ES-I3 (cell line): ENCODE measurements around the gene SIK3.

ENCODE experiments used
- H3K36me3 ChIP-seq: 2 replicates; pipeline ENCODE4 v1.6.1; 2013; ENCODE audit warnings: mild to moderate bottlenecking, low read length, control low read depth, moderate library complexity; ENCODE audit not compliant: insufficient read depth
- H3K4me1 ChIP-seq: 2 replicates; pipeline ENCODE4 v1.6.1; 2013; ENCODE audit warnings: mild to moderate bottlenecking, control low read depth, low read length; ENCODE audit not compliant: insufficient read depth
- H3K9ac ChIP-seq: 2 replicates; pipeline ENCODE4 v1.6.1; 2013; ENCODE audit warnings: low read depth, mild to moderate bottlenecking, low read length, moderate library complexity
- H3K9me3 ChIP-seq: 2 replicates; pipeline ENCODE4 v1.6.1; 2013; ENCODE audit warnings: mild to moderate bottlenecking, low read length, moderate library complexity; ENCODE audit not compliant: control insufficient read depth, insufficient read depth

The SIK3 gene

DNA sequence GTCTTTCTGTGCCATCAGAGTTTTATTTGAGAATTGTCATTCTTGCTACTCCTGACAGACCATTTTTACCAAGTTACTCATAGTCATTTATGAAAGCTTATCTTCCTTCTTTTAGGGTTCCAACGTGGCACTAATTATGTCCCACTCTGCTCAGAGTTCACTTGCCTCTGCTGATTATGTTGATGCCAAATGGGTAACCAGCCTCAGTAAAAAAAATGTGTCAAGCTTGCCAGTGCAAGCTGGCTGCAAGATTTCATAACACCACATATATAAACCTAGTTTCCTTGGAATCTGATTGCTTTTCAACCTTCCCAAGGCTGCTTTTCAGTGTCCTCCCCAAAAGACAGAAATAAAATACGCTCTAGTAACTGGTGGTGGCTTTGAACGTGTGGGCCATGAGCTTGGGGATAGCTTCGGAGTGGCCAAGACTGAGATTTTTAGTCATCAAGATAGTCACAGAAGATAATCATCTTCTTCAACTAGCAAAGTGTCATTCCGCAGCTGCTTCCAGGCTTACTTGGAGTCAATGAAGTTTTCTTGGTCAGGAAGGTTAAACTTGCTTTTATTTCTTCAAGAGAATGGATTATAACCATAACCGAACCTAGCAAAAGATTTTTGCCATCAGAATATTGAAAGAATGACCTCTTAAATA, 231.3 kb downstream of the SIK3 start:
- Histone ChIP-seq H3K9me3 (no peaks in the 10 kb centered on the region), H3K9ac (no peak overlapping the region), H3K36me3 (peaks cover 22% of the 10 kb centered on the region; the same call in 1 of the 2 replicates), H3K4me1 (no peaks in the 10 kb centered on the region)

DNA sequence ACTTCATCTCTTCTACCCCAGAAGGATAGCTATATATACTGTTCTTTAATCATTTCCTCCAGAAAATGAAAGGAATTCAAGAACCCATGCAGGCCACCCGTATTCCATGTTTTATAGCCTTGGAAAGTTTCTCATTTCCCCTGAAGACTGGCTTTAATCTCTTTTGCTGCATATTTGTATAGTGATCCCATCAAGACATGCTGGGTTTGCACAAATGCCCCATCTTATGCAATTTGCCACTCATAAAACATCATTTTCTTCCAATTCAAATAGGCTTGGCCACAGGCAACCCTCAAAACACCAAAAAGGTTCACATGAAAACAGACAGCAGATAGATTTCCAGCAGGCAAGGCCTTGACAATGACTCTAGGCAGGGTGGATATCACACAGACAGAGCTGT, 232.5 kb downstream of the SIK3 start:
- H3K9ac ChIP-seq: no peak overlapping the region
- peaks cover 26% of the 10 kb centered on the region; the same call in 1 of the 2 replicates for H3K36me3 ChIP-seq
- no peaks in the 10 kb centered on the region for H3K4me1 ChIP-seq
- no peaks in the 10 kb centered on the region for H3K9me3 ChIP-seq

DNA sequence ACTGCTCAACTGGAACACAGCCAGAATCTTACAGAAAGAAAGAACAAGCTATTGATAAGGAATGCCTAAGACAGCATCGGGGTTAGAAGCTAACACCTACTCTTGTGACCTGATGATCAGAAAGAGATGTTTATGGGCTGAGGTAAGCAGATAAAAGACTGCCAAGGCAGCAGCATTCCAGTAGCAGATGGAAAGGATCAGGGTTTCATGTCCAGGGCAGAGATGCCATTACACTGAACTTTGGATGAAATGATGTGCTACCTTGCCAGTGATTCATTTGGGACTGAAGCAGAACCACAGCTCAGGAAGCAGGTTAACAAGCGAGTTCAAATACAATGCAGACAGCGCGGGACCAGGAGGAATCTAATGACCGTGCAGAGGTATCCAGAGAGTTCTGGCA, 233.7 kb downstream of the SIK3 start:
- Histone ChIP-seq H3K4me1 (no peaks in the 10 kb centered on the region), H3K9ac (no peak overlapping the region), H3K36me3 (peaks cover 28% of the 10 kb centered on the region), H3K9me3 (no peaks in the 10 kb centered on the region)

GRCh38 chr11:116862951-116863350, 235.3 kb downstream of the SIK3 start:
- Histone ChIP-seq H3K9me3 (no peaks in the 10 kb centered on the region), H3K36me3 (peaks cover 26% of the 10 kb centered on the region), H3K4me1 (no peaks in the 10 kb centered on the region), H3K9ac (no peak overlapping the region)

- Histone ChIP-seq H3K9ac (no peak overlapping the region), H3K9me3 (no peaks in the 10 kb centered on the region), H3K4me1 (no peaks in the 10 kb centered on the region), H3K36me3 (peaks cover 25% of the 10 kb centered on the region)
These were observed 236.0 kb downstream of the SIK3 start for GRCh38 chr11:116862185-116862584.

GRCh38 chr11:116861539-116861938, 236.7 kb downstream of the SIK3 start:
- H3K4me1 ChIP-seq: no peaks in the 10 kb centered on the region
- peaks cover 20% of the 10 kb centered on the region for H3K36me3 ChIP-seq
- H3K9ac ChIP-seq: no peak overlapping the region
- H3K9me3 ChIP-seq: no peaks in the 10 kb centered on the region

DNA sequence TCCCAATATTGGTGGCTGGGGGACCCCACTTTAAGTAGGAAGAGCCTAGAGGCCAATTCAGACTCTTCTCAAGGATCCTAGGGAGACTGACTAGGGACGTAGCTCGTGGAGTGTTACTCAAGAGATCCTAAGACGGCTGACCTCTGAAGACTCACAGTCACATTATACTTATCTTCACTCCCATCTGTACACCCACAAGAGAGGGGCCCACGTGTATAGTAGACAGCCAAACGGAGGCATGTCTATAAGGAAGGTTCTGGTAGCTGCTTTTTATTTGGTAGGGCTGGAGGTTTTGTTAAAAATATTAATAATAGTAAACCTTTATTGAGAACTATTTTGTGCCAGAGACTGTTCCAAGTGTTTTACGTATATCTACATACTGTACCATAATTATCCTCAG, 237.9 kb downstream of the SIK3 start:
- no peaks in the 10 kb centered on the region for H3K9me3 ChIP-seq
- H3K4me1 ChIP-seq: no peaks in the 10 kb centered on the region
- H3K36me3 ChIP-seq: peaks cover 17% of the 10 kb centered on the region
- no peak overlapping the region for H3K9ac ChIP-seq

GRCh38 chr11:116859175-116859574, 239.1 kb downstream of the SIK3 start:
- Histone ChIP-seq H3K36me3 (peaks cover 16% of the 10 kb centered on the region), H3K4me1 (no peaks in the 10 kb centered on the region), H3K9ac (no peak overlapping the region)

DNA sequence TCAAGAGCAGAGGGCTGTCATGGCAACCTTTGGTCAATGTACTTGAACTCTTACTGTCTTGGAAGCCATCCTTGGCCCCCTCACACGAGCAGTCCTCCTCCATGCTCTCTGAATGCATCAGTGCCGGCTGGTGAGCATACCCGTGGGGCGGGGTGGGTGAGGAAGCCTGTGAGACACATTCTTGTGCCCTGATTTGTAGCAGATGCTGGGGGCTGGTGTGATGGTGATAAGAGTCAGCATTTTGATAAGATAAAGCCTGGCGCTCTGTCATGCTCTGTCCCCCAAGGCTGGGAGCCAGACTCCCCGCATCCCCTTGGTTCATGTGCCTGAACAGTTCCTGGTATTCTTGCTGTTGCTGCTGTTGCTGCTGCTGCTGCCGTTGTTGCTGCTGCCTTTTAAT, 240.3 kb downstream of the SIK3 start:
- Histone ChIP-seq H3K9me3 (no peaks in the 10 kb centered on the region), H3K36me3 (peaks cover 16% of the 10 kb centered on the region), H3K4me1 (no peaks in the 10 kb centered on the region), H3K9ac (no peak overlapping the region)

More at GRCh38 chr11:116859175-116859574, 239.1 kb downstream of the SIK3 start:
- no peaks in the 10 kb centered on the region for H3K9me3 ChIP-seq

DNA sequence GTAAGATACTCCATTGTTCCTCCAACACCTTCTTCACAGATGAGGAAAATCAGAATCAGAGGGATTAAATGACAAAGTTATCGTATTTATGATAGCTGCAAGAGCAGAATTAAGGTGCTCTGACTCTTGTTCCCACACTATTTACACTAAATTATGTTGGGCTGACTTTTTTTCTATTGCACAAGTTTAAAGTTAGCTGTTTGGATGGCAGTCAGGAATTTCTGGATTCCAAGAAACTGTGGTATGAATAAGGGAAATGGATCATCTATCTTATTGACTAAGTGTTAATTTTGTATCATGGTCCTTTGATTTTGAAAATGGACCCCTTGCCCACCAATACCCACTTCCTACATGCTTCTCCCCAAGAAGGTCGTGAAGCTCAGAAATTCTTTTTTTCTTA, 240.9 kb downstream of the SIK3 start:
- no peaks in the 10 kb centered on the region for H3K9me3 ChIP-seq
- no peak overlapping the region for H3K9ac ChIP-seq
- H3K36me3 ChIP-seq: peaks cover 16% of the 10 kb centered on the region
- no peaks in the 10 kb centered on the region for H3K4me1 ChIP-seq

GRCh38 chr11:116856423-116856822, 241.8 kb downstream of the SIK3 start:
- H3K9ac ChIP-seq: no peak overlapping the region
- no peaks in the 10 kb centered on the region for H3K9me3 ChIP-seq
- no peaks in the 10 kb centered on the region for H3K4me1 ChIP-seq
- peaks cover 11% of the 10 kb centered on the region for H3K36me3 ChIP-seq

GRCh38 chr11:116855413-116855812, 242.8 kb downstream of the SIK3 start:
- Histone ChIP-seq H3K4me1 (no peaks in the 10 kb centered on the region), H3K9me3 (no peaks in the 10 kb centered on the region), H3K36me3 (peaks cover 6% of the 10 kb centered on the region), H3K9ac (no peak overlapping the region)

DNA sequence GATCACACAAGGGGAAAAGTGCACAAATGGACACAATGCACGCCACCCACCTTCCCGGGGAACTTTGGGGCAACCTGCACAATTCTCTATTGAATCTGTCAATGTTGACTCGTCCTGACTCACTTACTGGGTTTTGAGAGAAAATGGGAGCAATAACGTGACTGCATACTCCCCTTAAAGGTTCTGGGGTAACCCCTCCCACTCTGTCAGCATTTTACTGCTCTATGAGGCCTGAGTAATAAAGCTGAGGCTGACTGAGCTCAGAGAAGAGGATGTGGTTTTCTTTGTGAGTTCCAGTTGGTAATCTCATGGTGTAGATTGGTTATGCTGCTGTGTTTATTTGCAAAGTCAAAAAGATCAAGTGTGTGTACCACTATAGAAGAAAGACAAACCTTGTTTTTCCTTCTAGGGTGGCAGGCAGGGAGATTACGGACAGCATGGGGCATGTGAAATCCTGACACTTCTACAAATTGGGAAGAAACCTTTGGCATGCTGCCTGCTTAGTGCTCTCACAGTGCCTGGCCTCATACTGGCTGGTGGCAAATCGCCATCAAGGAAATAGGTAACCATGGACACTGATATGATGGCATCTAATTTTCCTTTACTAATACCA, 244.7 kb downstream of the SIK3 start:
- no peaks in the 10 kb centered on the region for H3K4me1 ChIP-seq
- H3K36me3 ChIP-seq: peaks cover 3% of the 10 kb centered on the region; the same call in 1 of the 2 replicates
- no peaks in the 10 kb centered on the region for H3K9me3 ChIP-seq
- H3K9ac ChIP-seq: no peak overlapping the region

- Histone ChIP-seq H3K9me3 (no peaks in the 10 kb centered on the region), H3K36me3 (peaks cover 3% of the 10 kb centered on the region; the same call in 1 of the 2 replicates), H3K4me1 (no peaks in the 10 kb centered on the region), H3K9ac (no peak overlapping the region)
These were observed 245.8 kb downstream of the SIK3 start for GRCh38 chr11:116852261-116853031.

GRCh38 chr11:116851626-116852025, 246.6 kb downstream of the SIK3 start:
- H3K4me1 ChIP-seq: no peaks in the 10 kb centered on the region
- peaks cover 8% of the 10 kb centered on the region; the same call in 1 of the 2 replicates for H3K36me3 ChIP-seq
- H3K9me3 ChIP-seq: no peaks in the 10 kb centered on the region
- no peak overlapping the region for H3K9ac ChIP-seq
